Nephron progenitor cell (in vitro differentiated cells): ENCODE measurements around the gene KLF13.

Experiments
- DNase-seq: peaks from one replicate; pipeline ENCODE4 v3.0.0; 2021
- H3K27ac Mint-ChIP-seq: 2 replicates; pipeline ENCODE4 v1.8.0; 2021; ENCODE audit warnings: mild to moderate bottlenecking, moderate library complexity, mixed read lengths
- H3K27me3 Mint-ChIP-seq: 2 replicates; pipeline ENCODE4 v1.8.0; 2021; ENCODE audit warnings: mild to moderate bottlenecking, low read depth, mixed read lengths; ENCODE audit not compliant: poor library complexity
- H3K36me3 Mint-ChIP-seq: 2 replicates; pipeline ENCODE4 v1.8.0; 2021; ENCODE audit warnings: low read depth, mixed read lengths
- H3K4me1 Mint-ChIP-seq: 2 replicates; pipeline ENCODE4 v1.8.0; 2021; ENCODE audit warnings: mixed read lengths
- H3K4me3 Mint-ChIP-seq: 2 replicates; pipeline ENCODE4 v1.8.0; 2021; ENCODE audit warnings: mild to moderate bottlenecking, moderate library complexity, mixed read lengths
- H3K9me3 Mint-ChIP-seq: 2 replicates; pipeline ENCODE4 v1.8.0; 2021; ENCODE audit warnings: mild to moderate bottlenecking, moderate library complexity, mixed read lengths
- CTCF ChIP-seq: fragments of 200-600 bp; sonication (generic); IDR thresholded peaks from 2 replicates; pipeline ENCODE4 v1.5.0; 2021; ENCODE audit warnings: antibody characterized with exemption

The KLF13 gene

DNA sequence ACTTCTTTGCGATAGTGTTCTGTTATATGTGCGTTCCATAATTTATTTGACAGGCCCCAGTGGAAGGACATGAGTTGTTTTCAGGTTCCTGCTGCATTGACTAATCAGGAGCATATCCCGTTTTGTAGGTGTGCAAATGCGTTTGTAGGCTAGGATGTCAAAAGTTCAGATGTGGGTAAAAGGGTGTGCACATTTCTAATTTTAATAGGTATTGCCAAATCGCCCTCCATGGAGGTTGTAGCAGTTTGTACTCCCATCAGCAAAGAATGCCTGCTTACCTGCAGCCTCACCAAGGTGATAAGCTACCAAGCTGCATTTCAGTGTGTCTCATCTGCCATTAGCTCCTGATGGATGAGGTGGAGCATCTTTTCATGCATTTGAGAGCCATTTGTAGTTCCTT, 36.3 kb downstream of the KLF13 start:
- no peak overlapping the region for H3K4me3 Mint-ChIP-seq
- peak overlapping the region; percentile 1 for H3K27ac Mint-ChIP-seq
- no peaks in the 10 kb centered on the region for H3K27me3 Mint-ChIP-seq
- H3K36me3 Mint-ChIP-seq, result no peaks in the 10 kb centered on the region
- TF ChIP-seq CTCF, result no peak
- peaks cover 69% of the 10 kb centered on the region for H3K4me1 Mint-ChIP-seq
- no peak for DNase-seq
- no peaks in the 10 kb centered on the region for H3K9me3 Mint-ChIP-seq

DNA sequence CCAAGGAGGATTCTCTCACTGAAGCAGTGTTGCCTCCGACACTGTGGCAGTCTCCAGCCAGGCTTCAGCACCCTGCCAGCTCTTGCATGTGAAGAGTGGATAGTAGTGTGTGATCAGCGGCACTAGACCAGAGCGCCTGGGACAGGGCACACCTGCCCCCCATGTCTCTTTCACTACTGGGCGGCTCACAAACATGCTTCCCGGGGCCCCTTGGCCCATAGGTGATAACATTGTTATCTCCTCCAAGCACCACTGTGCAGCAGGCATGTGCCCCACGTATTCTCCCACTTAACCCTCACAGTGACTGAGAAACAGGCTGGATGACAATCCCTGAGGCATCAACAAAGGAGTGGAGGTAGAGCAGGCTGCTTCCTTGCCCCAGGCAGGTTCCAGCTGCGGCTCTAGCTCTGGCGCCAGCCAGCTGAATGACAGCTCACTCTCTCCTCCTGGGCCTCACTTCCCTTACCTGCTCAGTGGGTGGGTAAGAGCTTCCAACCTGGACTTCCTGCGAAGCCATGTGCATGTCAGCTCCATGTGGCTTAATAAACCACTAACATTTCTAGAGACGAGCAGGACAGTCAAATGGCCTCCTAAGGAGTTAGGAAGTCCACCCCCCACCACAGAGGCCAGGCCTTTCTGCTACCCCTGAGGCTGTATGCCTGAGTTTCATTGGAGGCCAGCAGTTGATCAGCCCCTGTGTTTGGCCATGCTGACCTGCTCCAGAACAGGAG, 37.8 kb downstream of the KLF13 start:
- Mint-ChIP-seq H3K36me3 (peaks cover 8% of the 10 kb centered on the region), H3K4me3 (no peak overlapping the region), H3K27ac (no peak overlapping the region), H3K9me3 (peaks cover 9% of the 10 kb centered on the region), H3K4me1 (peaks cover 73% of the 10 kb centered on the region), H3K27me3 (no peaks in the 10 kb centered on the region)
- TF ChIP-seq CTCF, result no peak
- DNase-seq, result no peak

GRCh38 chr15:31365032-31365654, 38.5 kb downstream of the KLF13 start:
- Mint-ChIP-seq H3K4me1 (peaks cover 73% of the 10 kb centered on the region), H3K27ac (no peak overlapping the region), H3K9me3 (peaks cover 15% of the 10 kb centered on the region), H3K4me3 (no peak overlapping the region), H3K36me3 (peaks cover 14% of the 10 kb centered on the region), H3K27me3 (peaks cover 5% of the 10 kb centered on the region)
- no peak for TF ChIP-seq CTCF
- DNase-seq, result no peak

GRCh38 chr15:31365655-31366127, 39.1 kb downstream of the KLF13 start:
- Mint-ChIP-seq H3K4me1 (peaks cover 75% of the 10 kb centered on the region), H3K9me3 (peaks cover 21% of the 10 kb centered on the region), H3K4me3 (peak overlapping the region; percentile 36), H3K36me3 (peaks cover 19% of the 10 kb centered on the region), H3K27me3 (peaks cover 5% of the 10 kb centered on the region), H3K27ac (no peak overlapping the region)
- peak; percentile 66 for DNase-seq
- peak; percentile 14 for TF ChIP-seq CTCF

- no peak for DNase-seq
- Mint-ChIP-seq H3K27me3 (peaks cover 5% of the 10 kb centered on the region), H3K36me3 (peaks cover 24% of the 10 kb centered on the region), H3K27ac (no peak overlapping the region), H3K9me3 (peaks cover 26% of the 10 kb centered on the region), H3K4me1 (peaks cover 78% of the 10 kb centered on the region), H3K4me3 (no peak overlapping the region)
- no peak for TF ChIP-seq CTCF
Measured at GRCh38 chr15:31366169-31366734, 39.6 kb downstream of the KLF13 start.
